HepG2 (cell line): ENCODE data around the gene TBC1D5. TPM values are rescaled to one million over a fixed set of nuclear protein-coding genes. Genes with fewer than 3 reads are reported as not detected.

ENCODE experiments used
- ATAC-seq: fragments of 200-7000 bp; cut with Tn5 transposase; 3 replicates; pipeline ENCODE4 v1.9.1; 2020; ENCODE audit warnings: mild to moderate bottlenecking, moderate library complexity
- BruUV-seq: library from RNA; stranded (reverse); fragments of 400-500 nt; replicated peaks from 2 replicates; lab custom pipeline; 2021; lab: Mats Ljungman, UMichigan
- CTCF ChIA-PET: fragments of 300-600 bp; formaldehyde crosslinking; extraction: SDS; loops from one replicate; lab custom pipeline; 2021; ENCODE audit warnings: low total read pairs, inconsistent platforms, low intra/inter-chr PET ratio; lab: Yijun Ruan, JAX
- POLR2A ChIA-PET: fragments of 350-600 bp; sonication (Branson Sonifier 250); formaldehyde crosslinking; loops from one replicate; lab custom pipeline; 2020; ENCODE audit warnings: antibody characterized with exemption, inconsistent platforms; lab: Yijun Ruan, JAX
- DNase-seq: peaks from one replicate; pipeline ENCODE4 v3.0.0-alpha.2; 2015; ENCODE audit warnings: low spot score
- FAIRE-seq: peaks from 3 replicates; lab custom pipeline; 2011; peaks lifted over from hg19 to GRCh38; lab: Jason Lieb, UNC
- H2AFZ ChIP-seq: one replicate; pipeline ENCODE4 v1.6.1; 2011; ENCODE audit warnings: low read length, inconsistent platforms
- H3K27ac ChIP-seq: fragments of 300-600 bp; 3 replicates; pipeline ENCODE4 v1.8.0; 2011; ENCODE audit warnings: mixed run types, mild to moderate bottlenecking, mixed read lengths, low read length, inconsistent platforms; ENCODE audit not compliant: insufficient read depth; ENCODE audit errors: extremely low read length
- H3K27me3 ChIP-seq, 2 experiments: fragments of 200-600 bp in 1 of 2; 2 replicates in 1 of 2; 3 replicates in 1 of 2; pipeline versions ENCODE4 v1.6.0 to v1.8.0; 2011; ENCODE audit warnings: low read length in 2 of 2, mild to moderate bottlenecking in 2 of 2, moderate library complexity in 2 of 2, inconsistent platforms in 1 of 2; ENCODE audit not compliant: insufficient read depth in 2 of 2, control insufficient read depth in 1 of 2
- H3K36me3 ChIP-seq, 2 experiments: fragments of 200-600 bp in 1 of 2; replicated peaks in 1 of 2; 2 replicates in 1 of 2; 3 replicates in 1 of 2; pipeline versions ENCODE4 v1.5.1 to v1.8.0; 2011; ENCODE audit warnings: low read length in 2 of 2, inconsistent platforms in 1 of 2; ENCODE audit not compliant: insufficient read depth in 2 of 2, control insufficient read depth in 1 of 2
- H3K4me1 ChIP-seq: 2 replicates; pipeline ENCODE4 v1.5.1; 2012; ENCODE audit warnings: low read length, inconsistent platforms; ENCODE audit not compliant: insufficient read depth
- H3K4me2 ChIP-seq: 2 replicates; pipeline ENCODE4 v1.6.0; 2011; ENCODE audit warnings: low read depth, low read length, inconsistent platforms
- H3K4me3 ChIP-seq, 3 experiments: fragments of 200-600 bp in 1 of 3; sonication (generic), shearing (Covaris generic) in 1 of 3; replicated peaks in 1 of 3; 2 replicates each; pipeline ENCODE4 v1.5.1; 2011 to 2016; ENCODE audit warnings: low read length in 3 of 3, inconsistent platforms in 2 of 3, low read depth in 2 of 3, mild to moderate bottlenecking in 2 of 3, control low read depth in 1 of 3, mixed read lengths in 1 of 3; ENCODE audit not compliant: insufficient read depth in 1 of 3
- H3K79me2 ChIP-seq: one replicate; pipeline ENCODE4 v1.6.1; 2011; ENCODE audit warnings: low read length, inconsistent platforms; ENCODE audit not compliant: insufficient read depth
- H3K9ac ChIP-seq: 2 replicates; pipeline ENCODE4 v1.6.0; 2011; ENCODE audit warnings: mild to moderate bottlenecking, low read depth, low read length, inconsistent platforms; ENCODE audit not compliant: insufficient read depth
- H3K9me3 ChIP-seq: 2 replicates; pipeline ENCODE4 v1.5.1; 2012; ENCODE audit warnings: mild to moderate bottlenecking, low read length
- H4K20me1 ChIP-seq: 2 replicates; pipeline ENCODE4 v1.6.0; 2011; ENCODE audit warnings: inconsistent platforms, mild to moderate bottlenecking, low read length, moderate library complexity; ENCODE audit not compliant: insufficient read depth
- ARNT ChIP-seq: fragments of 450-650 bp; IDR thresholded peaks from 2 replicates; pipeline ENCODE4 v1.6.1; 2017
- HIC2 ChIP-seq: sonication (generic); formaldehyde crosslinking; IDR thresholded peaks from 2 replicates; pipeline ENCODE4 v1.9.0; 2022; ENCODE audit warnings: low read depth, missing genetic modification reagents
- IKZF1 ChIP-seq: fragments of 450-650 bp; IDR thresholded peaks from 2 replicates; pipeline ENCODE4 v1.7.1; 2016
- MATR3 ChIP-seq: sonication (generic); formaldehyde crosslinking; IDR thresholded peaks from 2 replicates; pipeline ENCODE4 v1.4.0; 2020; ENCODE audit warnings: missing genetic modification reagents
- MYC ChIP-seq: sonication (generic); formaldehyde crosslinking; IDR thresholded peaks from 2 replicates; pipeline ENCODE4 v1.9.0; 2021; ENCODE audit warnings: missing genetic modification reagents, borderline replicate concordance
- NCOA5 ChIP-seq: sonication (generic); formaldehyde crosslinking; IDR thresholded peaks from 2 replicates; pipeline ENCODE4 v1.4.0; 2020; ENCODE audit warnings: missing genetic modification reagents
- NR2C2 ChIP-seq: sonication (generic); formaldehyde crosslinking; IDR thresholded peaks from 2 replicates; pipeline ENCODE4 v1.4.0; 2020; ENCODE audit warnings: missing genetic modification reagents, mild to moderate bottlenecking, moderate library complexity, borderline replicate concordance
- RELA ChIP-seq: sonication (generic); formaldehyde crosslinking; IDR thresholded peaks from 2 replicates; pipeline ENCODE4 v1.4.0; 2020; ENCODE audit warnings: missing genetic modification reagents
- SRF ChIP-seq: IDR thresholded peaks from 2 replicates; pipeline ENCODE4 v1.6.1; 2011; ENCODE audit warnings: mild to moderate bottlenecking, low read depth, low read length, moderate library complexity
- ZFP41 ChIP-seq: sonication (generic); formaldehyde crosslinking; IDR thresholded peaks from 2 replicates; pipeline ENCODE4 v1.4.0; 2020; ENCODE audit warnings: mild to moderate bottlenecking, missing genetic modification reagents, borderline replicate concordance
- ZMYM4 ChIP-seq: sonication (generic); formaldehyde crosslinking; IDR thresholded peaks from 2 replicates; pipeline ENCODE4 v1.8.1; 2023; ENCODE audit warnings: mild to moderate bottlenecking, missing genetic modification reagents
- ZNF180 ChIP-seq: sonication (generic); formaldehyde crosslinking; IDR thresholded peaks from 2 replicates; pipeline ENCODE4 v1.4.0; 2020; ENCODE audit warnings: low read depth, missing genetic modification reagents, borderline replicate concordance
- ZNF274 ChIP-seq: sonication (generic); formaldehyde crosslinking; IDR thresholded peaks from 2 replicates; pipeline ENCODE4 v1.5.1; 2020; ENCODE audit warnings: mild to moderate bottlenecking, missing genetic modification reagents
- ZNF280B ChIP-seq: sonication (generic); formaldehyde crosslinking; IDR thresholded peaks from 2 replicates; pipeline ENCODE4 v1.5.0; 2020; ENCODE audit warnings: missing genetic modification reagents, mild to moderate bottlenecking, borderline replicate concordance
- ZNF414 ChIP-seq: sonication (generic); formaldehyde crosslinking; IDR thresholded peaks from 2 replicates; pipeline ENCODE4 v1.5.0; 2020; ENCODE audit warnings: missing genetic modification reagents
- ZNF549 ChIP-seq: sonication (generic); formaldehyde crosslinking; IDR thresholded peaks from 2 replicates; pipeline ENCODE4 v1.5.0; 2020; ENCODE audit warnings: missing genetic modification reagents
- ZNF607 ChIP-seq: sonication (generic); formaldehyde crosslinking; IDR thresholded peaks from 2 replicates; pipeline ENCODE4 v1.5.1; 2020; ENCODE audit warnings: missing genetic modification reagents, mild to moderate bottlenecking, borderline replicate concordance
- ZNF710 ChIP-seq: sonication (generic); formaldehyde crosslinking; IDR thresholded peaks from 2 replicates; pipeline ENCODE4 v1.5.0; 2020; ENCODE audit warnings: mild to moderate bottlenecking, missing genetic modification reagents, borderline replicate concordance
- ZSCAN20 ChIP-seq: sonication (generic); formaldehyde crosslinking; IDR thresholded peaks from 2 replicates; pipeline ENCODE4 v1.4.0; 2020; ENCODE audit warnings: missing genetic modification reagents, mild to moderate bottlenecking, borderline replicate concordance
- ZSCAN31 ChIP-seq: sonication (generic); formaldehyde crosslinking; IDR thresholded peaks from 2 replicates; pipeline ENCODE4 v1.5.0; 2020; ENCODE audit warnings: low read depth, mild to moderate bottlenecking, missing genetic modification reagents
- ZZZ3 ChIP-seq: sonication (generic); formaldehyde crosslinking; IDR thresholded peaks from 2 replicates; pipeline ENCODE4 v1.4.0; 2020; ENCODE audit warnings: missing genetic modification reagents, mild to moderate bottlenecking, borderline replicate concordance
- WGBS: methylation state at CpG from one replicate; pipeline ENCODE4 v1.1.6; 2017; ENCODE audit warnings: low lambda C conversion rate; 5-methylcytosine and 5-hydroxymethylcytosine counted together
- in situ Hi-C: cut with HindIII; loops from 2 replicates; pipeline ENCODE4 v1.10.0; 2017; ENCODE audit warnings: low pct_unique_long_range_greater_than_20kb; ENCODE audit not compliant: extremely low pct_ligation_motif_present
- intact Hi-C: fragments of 100-400 bp; cut with micrococcal nuclease; formaldehyde crosslinking; loops from one replicate; pipeline ENCODE4 v1.10.0; 2022; ENCODE audit not compliant: unreplicated experiment
- polyA plus RNA-seq, 8 experiments: library from polyadenylated mRNA; depleted of rRNA in 3 of 8; stranded (reverse) in 7 of 8; unstranded in 1 of 8; fragments of >200 nt; fragmentation: Illumina TruSeq in 4 of 8; extraction: Trizol in 4 of 8; gene quantifications; 2 replicates each; pipeline versions ENCODE4 v1.2.1 to v1.2.3, GENCODE V29; 2011 to 2016; ENCODE audit warnings: low read depth in 4 of 8, missing spikeins in 1 of 8, mixed read lengths in 1 of 8; ENCODE audit not compliant: insufficient read depth in 1 of 8
- total RNA-seq, 5 experiments: library from RNA; depleted of rRNA; stranded (reverse); fragments of >200 nt; fragmentation: Illumina TruSeq; extraction: Trizol; gene quantifications; 2 replicates each; pipeline ENCODE4 v1.2.3, GENCODE V29; 2016; ENCODE audit warnings: low read depth in 1 of 5

TBC1D5 gene
- total and polyA plus RNA-seq, 2 of the 13 experiments (the other 11 are each of a cell fraction or from before 2014, with no cell fraction given) = 19.2 to 33.3 TPM

- TF ChIP-seq ZZZ3 (CRISPR knock-in tag) (no peak), ZSCAN31 (CRISPR knock-in tag) (no peak), ZFP41 (CRISPR knock-in tag) (no peak), HIC2 (no peak), ZNF549 (no peak), ZNF180 (no peak), NCOA5 (no peak)
Measured at GRCh38 chr3:17469954-17470353, 272.5 kb downstream of the TBC1D5 start (continued).

- Histone ChIP-seq H4K20me1 (no peaks in the 10 kb centered on the region), H3K9me3 (no peaks in the 10 kb centered on the region), H3K27me3 (no peaks in the 10 kb centered on the region), H3K9ac (no peak overlapping the region), H3K79me2 (no peaks in the 10 kb centered on the region), H3K36me3 (no peaks in the 10 kb centered on the region), H3K4me1 (no peaks in the 10 kb centered on the region), H3K27ac (no peak overlapping the region), H3K4me3 (no peak overlapping the region), H2AFZ (no peak overlapping the region), H3K4me2 (no peak overlapping the region)
- CTCF ChIA-PET = no interaction called here
- intact Hi-C loops = no loop called here
- 97% methylated on average over 3 of the region's 3 CpGs for WGBS
- FAIRE-seq = no peak
- no peak for DNase-seq
- no TSS peak for BruUV-seq
- ATAC-seq = no peak
- POLR2A ChIA-PET = no interaction called here
- in situ Hi-C loops = no loop called here
- TF ChIP-seq ZMYM4 (CRISPR knock-in tag) (no peak), ARNT (no peak), SRF (no peak), ZNF274 (CRISPR knock-in tag) (no peak), RELA (CRISPR knock-in tag) (no peak), ZNF607 (CRISPR knock-in tag) (no peak), ZNF280B (CRISPR knock-in tag) (no peak), ZSCAN20 (CRISPR knock-in tag) (no peak), MATR3 (CRISPR knock-in tag) (no peak), IKZF1 (no peak), ZNF710 (no peak), NR2C2 (CRISPR knock-in tag) (no peak), MYC (no peak), ZNF414 (CRISPR knock-in tag) (no peak)
Measured at GRCh38 chr3:17469520-17469919, 272.9 kb downstream of the TBC1D5 start.
